Fibroblast of gingiva (primary cell): ENCODE measurements around the gene FAM120B.
A peak's percentile ranks its signal among the peaks of the same experiment; 100 is the strongest.
"Not testable (repeated sequence)": the region's sequence is repeated elsewhere in the genome, so short reads cannot be mapped to it uniquely, and the experiment has no call there.

Experiments used
- DNase-seq: peaks from one replicate; pipeline ENCODE4 v3.0.0-alpha.2; 2011; ENCODE audit warnings: low read depth

FAM120B gene, protein sequence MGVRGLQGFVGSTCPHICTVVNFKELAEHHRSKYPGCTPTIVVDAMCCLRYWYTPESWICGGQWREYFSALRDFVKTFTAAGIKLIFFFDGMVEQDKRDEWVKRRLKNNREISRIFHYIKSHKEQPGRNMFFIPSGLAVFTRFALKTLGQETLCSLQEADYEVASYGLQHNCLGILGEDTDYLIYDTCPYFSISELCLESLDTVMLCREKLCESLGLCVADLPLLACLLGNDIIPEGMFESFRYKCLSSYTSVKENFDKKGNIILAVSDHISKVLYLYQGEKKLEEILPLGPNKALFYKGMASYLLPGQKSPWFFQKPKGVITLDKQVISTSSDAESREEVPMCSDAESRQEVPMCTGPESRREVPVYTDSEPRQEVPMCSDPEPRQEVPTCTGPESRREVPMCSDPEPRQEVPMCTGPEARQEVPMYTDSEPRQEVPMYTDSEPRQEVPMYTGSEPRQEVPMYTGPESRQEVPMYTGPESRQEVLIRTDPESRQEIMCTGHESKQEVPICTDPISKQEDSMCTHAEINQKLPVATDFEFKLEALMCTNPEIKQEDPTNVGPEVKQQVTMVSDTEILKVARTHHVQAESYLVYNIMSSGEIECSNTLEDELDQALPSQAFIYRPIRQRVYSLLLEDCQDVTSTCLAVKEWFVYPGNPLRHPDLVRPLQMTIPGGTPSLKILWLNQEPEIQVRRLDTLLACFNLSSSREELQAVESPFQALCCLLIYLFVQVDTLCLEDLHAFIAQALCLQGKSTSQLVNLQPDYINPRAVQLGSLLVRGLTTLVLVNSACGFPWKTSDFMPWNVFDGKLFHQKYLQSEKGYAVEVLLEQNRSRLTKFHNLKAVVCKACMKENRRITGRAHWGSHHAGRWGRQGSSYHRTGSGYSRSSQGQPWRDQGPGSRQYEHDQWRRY

DNA sequence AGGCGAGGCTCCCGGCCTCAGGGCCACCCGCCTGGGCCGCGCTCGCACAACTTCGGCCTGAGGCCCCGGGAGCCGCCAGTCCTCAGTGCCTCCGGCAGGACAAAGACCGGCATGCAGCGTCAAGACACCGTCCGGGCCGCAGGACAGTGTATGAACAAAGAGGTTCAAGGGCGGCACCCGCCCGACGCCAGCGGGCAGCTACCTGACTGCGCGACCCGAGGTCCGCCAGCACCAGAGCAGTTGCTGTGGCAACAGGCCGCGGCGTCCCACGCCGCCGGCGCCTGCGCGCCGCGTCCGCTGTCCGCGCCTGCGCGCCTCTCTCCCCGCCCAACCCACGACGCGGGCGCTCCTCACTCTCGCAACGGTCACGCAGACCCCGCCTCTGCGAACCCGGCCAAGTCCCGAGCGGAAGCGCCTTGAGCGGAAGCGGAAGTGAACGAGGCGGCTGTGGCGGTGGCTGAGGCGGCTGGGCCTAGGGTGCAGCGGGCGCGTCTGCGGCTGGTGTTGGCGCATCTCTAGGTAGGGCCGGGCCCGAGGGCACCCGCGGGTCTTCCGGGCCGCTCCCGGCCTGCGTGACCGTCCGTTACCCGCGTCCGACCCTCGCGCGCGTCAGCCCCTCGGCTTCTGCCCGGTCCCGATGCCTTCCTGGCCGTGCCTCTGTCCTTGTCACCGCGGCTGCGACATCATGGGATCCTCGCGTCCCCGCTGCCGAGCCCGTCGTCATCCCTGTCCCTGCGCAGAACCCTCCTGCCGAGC, at the start of gene FAM120B:
Gene FAM120B (plus strand): TSS at position 435 of the 756 bp plus-strand sequence. CDS start 10,633 bp downstream, outside the sequence.
- peak; percentile 95 for DNase-seq

DNA sequence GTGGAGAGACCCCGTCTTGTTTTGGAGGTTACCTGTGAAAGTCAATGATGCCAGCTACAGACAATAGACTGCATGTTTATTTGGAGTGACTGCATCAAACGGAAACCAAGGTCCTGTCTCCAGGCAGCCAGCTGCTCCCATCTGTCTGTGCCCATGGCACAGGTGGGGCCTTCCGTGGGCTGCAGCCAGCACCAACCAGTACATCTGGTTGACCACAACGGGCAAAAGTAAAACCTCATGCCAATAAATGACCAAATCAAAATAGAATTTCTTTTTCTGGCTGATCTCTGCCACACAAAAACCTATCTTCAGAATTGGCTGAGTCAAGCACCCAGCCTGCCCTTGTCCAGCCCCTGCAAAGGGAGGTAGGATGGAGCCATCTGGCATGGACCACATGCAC, 49.2 kb upstream of the FAM120B start:
- DNase-seq, result no peak

DNA sequence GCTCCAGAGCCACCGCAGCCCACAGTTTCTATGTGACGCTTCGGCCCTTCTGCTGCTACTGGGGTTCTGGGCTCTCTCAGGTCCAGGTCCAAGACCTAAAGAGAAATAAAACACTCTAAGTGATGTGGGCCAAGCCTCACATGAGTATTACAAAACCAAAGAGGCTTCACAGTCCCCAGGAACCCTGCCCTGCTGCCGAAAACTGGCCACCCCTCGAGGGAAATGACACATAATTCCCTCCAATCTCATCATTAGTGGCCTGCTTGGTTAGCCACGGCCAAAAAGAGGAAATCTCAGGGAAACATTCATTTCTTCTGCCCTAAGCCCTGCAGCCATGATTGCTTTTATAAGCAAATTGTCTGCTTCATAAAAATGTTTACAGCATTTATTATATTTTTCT, 48.2 kb upstream of the FAM120B start:
- no peak for DNase-seq

DNA sequence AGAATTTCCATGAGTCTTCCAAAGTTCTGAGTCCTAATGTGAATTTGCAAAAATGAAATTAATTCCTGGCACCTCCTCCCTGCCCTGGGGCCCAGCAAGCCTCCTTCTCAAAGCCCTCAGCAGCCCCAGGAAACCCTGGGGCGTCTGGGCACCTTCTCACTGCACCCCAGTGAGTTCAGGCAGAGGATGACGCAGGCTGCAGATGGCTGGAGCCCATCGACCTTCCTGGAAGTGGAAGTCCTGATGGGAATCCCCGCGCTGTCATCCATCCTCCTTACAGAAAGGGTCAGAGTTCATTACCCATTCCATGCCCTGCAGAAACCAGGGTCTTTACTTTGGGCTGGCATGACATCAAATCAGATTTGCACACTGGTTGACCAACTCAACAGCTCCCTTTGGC, 47.3 kb upstream of the FAM120B start:
- no peak for DNase-seq

DNA sequence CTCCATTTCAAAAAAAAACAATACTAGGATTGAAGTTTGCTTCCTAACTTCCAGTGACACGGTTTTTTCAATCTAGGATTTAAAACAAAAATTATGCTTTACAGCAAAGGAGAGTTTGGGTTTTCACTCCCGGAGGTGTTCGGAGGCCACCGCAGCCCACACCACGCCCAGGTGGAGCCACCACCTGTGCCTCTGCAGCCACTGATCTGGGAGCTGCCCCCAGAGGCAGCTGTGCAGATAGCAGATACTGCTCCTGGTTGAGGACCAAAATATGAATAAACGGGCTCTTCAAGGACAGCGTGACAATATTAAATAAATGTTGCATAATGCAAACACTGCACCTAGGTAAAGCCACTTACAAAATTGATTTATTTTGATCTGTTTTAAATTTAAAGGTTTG, 45.9 kb upstream of the FAM120B start:
- no peak for DNase-seq

DNA sequence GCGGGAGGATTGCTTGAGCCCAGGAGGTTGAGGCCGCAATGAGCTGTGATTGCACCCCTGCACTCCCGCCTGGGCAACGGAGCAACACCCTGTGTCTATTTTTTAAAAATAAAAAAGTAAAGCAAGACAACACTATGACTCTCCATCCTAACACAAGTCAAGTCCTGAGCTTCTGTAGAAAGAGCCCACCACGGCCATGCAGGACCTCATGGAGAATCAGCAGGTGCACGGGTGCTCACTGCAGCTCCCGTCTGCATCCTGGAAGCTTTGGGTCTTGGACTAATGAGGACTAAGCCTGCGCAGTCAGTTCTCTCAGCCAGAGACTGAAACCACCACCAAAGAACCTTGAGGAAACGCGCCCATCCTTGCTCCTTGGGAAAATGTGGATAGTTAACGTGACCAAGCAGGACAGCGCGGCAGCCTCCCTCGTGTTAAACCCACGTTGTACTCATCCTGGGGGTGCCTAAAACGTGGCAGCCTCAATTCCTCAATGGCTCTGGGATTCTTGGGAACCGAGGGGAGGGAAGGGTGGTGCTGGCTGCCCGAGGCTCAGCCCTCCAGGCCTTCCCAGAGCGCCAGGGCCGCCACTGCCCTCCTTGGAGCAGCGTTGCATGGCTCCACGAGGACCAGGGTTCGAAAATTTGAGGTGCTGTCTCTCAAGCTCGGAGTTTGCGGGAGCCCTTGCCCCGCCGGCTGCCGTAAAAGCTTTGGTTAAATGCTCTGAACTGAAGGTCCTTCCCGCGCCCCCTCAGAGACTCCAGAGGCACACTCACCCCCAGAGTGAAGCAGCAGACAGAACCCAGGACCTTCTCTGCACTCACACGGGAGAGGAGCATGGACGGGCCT, 44.7 kb upstream of the FAM120B start:
- no peak for DNase-seq

DNA sequence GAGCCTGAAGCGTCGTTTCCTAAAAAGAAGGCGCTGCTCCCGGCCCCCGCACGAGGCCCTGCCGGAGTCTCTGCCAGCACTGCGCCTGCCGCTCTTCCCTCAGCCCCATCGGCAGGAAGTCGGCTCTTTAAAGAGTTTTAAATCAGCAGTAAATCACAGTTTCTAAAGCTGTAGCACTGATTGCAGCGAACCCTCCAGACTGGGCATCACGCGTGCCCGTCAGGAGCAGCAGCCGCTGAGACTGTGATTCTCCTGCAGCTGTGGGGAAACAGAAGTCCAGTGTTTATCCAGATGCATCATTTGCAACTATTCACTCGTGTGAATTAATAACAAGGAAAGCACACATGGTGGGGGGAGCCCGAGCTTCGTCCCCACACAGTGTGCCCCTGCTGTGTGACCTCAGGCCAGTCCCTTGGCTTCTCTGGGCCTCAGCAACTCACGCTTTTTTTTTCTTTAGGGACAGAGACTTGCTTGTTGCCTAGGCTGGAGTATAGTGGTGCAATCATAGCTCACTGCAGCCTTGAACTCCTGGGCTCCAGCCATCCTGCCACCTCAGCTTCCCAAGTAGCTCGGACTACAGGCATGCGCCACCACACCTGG, 44.0 kb upstream of the FAM120B start:
- DNase-seq, result no peak

DNA sequence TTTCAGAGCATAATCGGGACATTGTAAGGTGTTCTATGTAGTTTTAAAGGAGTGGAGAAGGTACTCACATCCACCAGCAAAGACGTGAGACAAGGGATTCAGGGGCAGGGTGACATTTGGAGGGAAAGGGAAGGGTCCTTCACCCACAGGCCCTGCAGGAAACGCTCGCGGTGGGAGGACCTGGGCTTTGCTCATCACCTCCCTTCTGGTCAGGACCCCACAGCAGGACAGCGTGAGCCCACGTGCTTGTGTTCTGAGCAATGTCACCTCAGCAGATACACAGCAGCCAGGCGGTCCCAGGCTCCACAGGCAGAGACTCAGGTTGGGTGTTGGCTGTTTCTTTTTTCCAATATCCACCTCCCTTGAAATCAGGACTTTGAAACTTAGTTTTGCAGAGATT, 43.1 kb upstream of the FAM120B start:
- no peak for DNase-seq

DNA sequence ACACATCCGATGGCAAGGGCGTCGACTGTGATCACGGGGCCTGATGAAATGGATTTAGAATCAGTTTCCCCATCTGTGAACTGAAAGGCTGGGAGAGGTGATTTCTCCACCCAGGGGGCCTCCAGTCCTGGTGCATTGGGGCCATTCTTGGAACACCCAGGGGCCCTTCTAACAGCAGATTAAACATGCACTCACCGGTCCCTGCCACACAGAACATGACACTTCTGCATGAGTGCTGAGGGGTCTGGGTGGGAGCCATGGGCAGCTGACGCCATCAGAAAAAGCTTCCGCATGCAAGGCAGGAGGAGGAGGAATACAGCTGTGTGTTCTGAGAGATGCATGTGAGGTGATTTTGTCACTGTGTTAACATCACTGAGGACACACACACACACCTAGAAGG, 42.5 kb upstream of the FAM120B start:
- no peak for DNase-seq

DNA sequence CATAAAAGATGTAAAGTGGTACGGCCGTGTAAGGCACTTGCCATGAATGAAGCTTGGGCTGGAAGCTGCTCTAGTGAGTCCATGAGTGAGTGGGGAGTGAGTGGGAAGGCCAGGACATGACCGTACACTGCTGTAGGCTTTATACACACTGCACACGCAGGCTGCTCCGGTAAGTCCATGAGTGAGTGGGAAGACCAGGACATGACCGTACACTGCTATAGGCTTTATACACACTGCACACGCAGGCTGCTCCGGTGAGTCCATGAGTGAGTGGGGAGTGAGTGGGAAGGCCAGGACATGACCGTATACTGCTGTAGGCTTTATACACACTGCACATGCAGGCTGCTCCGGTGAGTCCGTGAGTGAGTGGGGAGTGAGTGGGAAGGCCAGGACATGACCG, 41.9 kb upstream of the FAM120B start:
- DNase-seq, result not testable (repeated sequence)

DNA sequence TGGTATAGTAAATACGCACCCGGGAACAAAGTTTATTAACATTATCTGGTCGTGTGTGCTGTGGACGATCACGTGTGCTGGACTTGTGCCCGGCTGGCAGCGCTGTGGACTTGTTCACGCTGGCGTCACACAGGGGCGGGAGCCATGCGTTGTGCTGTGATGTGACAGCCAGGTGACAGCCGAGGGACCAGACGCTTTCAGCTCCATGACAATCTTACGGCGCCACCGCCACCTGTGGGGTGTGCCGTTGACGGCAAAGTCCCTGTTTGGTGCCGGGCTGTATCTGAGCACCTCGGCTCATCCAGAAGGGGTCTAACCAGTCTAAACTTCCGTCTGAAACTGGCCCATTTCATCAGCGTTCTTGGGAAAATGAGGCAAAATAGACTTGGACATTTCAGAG, 40.9 kb upstream of the FAM120B start:
- DNase-seq, result no peak

DNA sequence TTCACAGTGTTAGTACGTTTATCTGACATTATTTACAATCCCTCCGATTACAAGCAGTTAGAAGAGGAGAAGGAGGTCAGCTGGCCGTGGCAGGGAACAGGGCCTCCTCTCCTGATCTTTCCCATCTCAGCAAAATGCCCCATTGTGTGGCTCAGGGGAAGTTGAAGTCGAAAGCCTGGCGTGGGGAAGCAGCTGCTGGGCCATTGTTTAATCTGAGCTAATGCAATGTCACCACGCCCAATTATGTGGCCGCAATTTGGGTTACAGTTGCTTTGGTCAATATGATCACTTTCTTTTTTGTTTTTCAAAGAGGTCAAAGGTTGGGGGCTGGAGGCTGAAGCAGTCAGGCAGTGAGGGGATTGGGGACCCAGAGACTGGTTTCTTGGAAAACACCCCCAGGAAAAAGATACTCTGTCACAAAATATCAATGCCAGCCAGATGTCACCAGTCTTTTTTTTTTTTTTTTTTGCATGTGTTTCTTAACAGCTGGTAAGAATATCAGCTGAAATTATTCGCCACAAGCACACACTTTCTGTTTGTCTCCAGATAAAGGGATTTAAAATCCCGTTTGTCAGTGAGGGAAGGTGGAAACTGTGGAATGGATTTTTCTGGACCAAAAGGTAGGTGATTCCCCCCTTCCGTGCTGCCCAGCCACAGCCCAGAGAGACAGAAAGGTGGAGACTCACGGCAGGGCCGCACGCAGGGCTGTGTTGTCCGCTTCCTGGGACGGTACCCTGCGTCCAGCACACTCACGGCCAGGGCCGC, 40.3 kb upstream of the FAM120B start:
- DNase-seq, result no peak

DNA sequence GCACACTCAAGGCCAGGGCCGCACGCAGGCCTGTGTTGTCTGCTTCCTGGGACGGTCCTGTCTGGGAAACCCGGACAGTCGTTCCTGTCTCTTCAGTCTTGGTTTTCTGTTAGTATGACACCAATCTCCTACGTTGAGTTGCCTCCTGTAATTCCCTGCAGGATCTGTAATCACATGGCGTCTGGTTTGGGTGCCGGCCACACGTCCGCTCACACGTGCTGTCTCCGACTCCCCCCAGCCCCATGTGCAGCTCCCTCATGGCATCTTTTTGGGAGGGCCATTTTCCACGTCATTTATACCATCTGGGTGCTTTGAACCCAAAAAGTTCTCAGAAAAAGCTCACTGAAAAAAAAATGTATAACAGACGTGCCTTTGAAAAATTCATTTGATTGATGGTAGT, 38.9 kb upstream of the FAM120B start:
- no peak for DNase-seq

DNA sequence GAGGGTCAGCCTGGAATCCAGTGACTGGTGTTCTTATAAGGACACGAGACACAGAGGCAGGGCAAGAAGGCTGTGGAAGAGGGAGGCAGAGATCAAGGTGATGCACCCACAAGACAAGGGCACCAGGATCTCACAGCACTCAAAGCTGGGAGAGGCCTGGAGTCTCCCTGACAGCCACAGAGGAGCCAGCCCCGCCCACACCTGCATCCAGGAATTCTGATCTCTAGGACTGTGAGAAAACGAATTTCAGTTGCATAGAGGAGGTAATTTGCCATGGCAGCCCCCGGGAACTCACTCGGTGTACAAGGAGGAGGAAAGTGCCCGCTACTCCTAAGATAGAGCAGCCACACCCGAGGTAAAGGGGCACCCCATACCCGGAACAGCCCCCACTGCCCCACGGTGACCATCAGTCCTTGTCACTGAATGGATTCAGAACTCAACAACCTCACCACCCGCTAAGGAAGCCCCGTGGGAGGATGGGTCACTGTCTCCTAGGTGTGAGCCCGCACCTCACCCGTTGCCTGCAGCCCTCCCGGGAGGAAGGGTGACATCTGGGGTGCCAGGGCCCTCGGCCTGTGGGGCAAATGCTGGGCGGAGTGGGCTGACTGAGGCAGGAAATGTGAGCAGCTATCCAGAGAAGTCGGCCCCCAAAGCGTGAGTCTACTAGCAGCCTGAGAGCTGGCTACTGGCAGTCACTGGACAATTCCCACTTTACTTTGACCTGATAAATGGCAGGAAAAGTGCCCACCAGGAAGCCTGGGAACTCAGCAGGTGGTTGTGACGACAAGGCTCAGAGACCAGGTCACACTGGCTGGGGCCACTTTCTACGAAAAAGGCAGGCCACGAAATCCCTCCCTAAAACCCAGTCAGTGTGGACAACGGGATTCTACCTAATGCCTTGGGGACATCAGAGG, 38.1 kb upstream of the FAM120B start:
- DNase-seq, result no peak

DNA sequence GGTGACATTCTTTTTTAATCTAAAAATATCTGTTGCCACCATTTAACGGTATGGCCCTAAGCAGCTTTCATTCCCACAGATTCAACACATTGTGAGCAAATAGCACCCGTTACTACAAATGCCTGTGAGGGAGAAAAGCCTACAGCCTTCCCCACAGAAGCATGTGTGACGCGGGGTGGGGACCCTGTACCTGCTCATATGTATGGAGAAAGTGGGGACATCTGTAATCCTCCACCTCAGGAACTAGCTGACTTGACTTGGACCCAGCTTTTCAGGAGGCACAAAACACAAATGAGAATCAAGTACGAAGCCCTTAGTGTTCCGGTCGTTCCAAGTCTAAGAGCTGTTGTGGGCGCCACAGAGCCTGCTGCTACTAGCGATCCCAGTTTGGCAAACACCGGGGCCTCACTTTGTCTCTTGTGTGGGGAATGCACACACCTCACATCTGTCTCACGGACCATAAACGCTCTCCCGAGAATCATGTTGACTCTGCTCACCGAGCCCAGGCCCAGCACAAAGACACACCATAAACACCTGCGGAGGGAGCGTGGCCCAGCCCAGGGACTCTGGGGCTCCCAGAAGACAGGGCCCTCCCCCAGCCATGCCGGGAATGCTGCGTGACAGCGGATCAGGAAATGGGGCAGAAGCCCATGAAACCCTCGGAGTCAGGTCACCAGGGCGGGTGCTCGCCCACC, 37.3 kb upstream of the FAM120B start:
- no peak for DNase-seq

DNA sequence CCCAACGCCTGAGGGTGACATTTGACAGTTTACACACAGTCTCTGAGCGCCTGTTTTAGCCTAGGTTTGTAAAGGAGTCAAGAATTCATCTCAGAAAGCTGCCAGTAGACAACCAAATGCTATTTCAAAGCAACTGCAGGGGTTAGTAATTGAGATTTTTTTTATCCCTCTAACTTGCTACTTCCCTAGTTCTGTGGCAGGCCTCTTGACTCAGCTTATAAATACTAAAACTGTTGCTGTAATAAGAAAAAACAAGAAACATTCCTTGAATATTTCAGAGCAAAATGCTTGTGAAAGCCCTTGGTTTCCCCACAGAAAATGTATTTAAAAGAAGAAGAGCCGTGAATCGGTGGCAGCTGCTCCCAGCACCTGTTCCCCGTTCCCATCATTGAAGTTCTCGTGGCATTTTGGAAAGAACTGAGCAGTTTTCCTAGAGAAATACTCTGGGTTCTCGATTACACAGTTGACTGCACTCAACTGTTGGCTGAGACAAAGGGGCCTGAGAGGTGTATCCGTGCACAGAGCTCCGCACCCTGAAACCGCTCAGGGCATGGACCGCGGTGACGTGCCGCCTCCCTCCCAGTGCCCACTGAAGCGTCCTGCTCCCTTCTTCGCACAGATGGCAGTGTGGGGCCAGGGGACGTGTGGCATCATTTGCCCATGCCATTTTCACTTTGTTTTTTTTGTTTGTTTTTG, 36.6 kb upstream of the FAM120B start:
- peak; percentile 10 for DNase-seq

DNA sequence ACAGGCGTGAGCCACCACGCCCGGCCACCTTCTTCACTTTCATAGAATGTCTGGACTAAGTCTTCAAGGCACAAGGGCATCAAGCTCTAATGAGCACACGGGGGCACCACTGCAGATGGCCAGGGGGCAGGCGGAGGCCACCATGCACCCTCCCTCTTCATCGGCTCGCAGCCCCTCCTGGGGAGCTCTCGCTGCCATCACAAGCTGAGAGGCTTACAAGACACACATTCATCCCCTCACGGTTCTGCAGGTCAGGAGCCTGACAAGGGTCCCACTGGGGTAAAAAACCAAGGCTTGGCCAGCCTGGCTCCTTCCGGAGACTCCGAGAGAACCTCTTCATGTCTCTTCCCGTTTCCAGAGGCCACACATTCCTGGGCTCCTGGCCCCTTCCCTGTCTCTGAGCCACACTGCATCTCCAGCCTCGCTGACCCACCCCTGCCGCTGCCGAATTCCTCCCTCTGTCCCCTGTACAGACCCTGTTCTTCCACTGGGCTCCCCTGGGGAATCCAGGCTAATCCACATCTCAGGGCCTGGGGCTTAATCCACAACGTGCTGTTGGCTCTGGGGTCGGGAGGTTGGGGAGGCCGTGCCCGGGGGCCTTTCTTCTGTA, 35.5 kb upstream of the FAM120B start:
- DNase-seq, result no peak
